ENCODE measurements around the gene MESD. TPM values are rescaled to one million over a fixed set of nuclear protein-coding genes. Genes with fewer than 3 reads are reported as not detected.

MESD gene
- total RNA-seq, 4 donors from 2014 or later = 5.5 to 7.9 (median 6.6) TPM

- Histone ChIP-seq H3K4me1 (peaks cover 0 to 5% of the 10 kb centered on the region in 2 donors), H3K36me3 (peaks cover 0 to 28% of the 10 kb centered on the region in 2 donors), H3K9me3 (no peaks in the 10 kb centered on the region), H3K27me3 (no peaks in the 10 kb centered on the region), H3K4me3 (no peak overlapping the region), H3K27ac (no peak overlapping the region)
- TF ChIP-seq CTCF (IDR thresholded peaks at IDR 0.05 in 4 of 5, conservative IDR thresholded peaks at IDR 0.05 in 1 of 5) (no peak), POLR2A (IDR thresholded peaks at IDR 0.05) (no peak)
- intact Hi-C loops (cut with DNase I; ENCODE audit: low total_unique reads) (loop anchor here (5.0 to 10.0 kb wide), 2 partner anchors 190 to 287 kb away; partner anchors contain the start of gene ABHD17C), in situ Hi-C loops (cut with MboI; ENCODE audit: low sequenced_read_pairs in 4 of 4) (loop anchor here in 1 of 4 donors (25.0 kb wide), 1 partner anchor 280 kb away; no protein-coding TSS in a partner anchor)
- ATAC-seq (no peak), DNase-seq (no peak)
Measured at GRCh38 chr15:80982205-80982604, 7.4 kb downstream of the MESD start.

GRCh38 chr15:80979538-80980200 lies 9.9 kb downstream of the MESD start:
- ATAC-seq (no peak), DNase-seq (no peak)
- Histone ChIP-seq H3K4me1 (peaks cover 0 to 5% of the 10 kb centered on the region in 2 donors), H3K27me3 (no peaks in the 10 kb centered on the region), H3K27ac (no peak overlapping the region), H3K4me3 (no peak overlapping the region), H3K9me3 (no peaks in the 10 kb centered on the region), H3K36me3 (peaks cover 0 to 28% of the 10 kb centered on the region in 2 donors)
- in situ Hi-C loops (cut with MboI; ENCODE audit: low sequenced_read_pairs in 4 of 4) = loop anchor here in 3 of 4 donors (5.0 to 25.0 kb wide), 5 partner anchors 135 to 525 kb away; no protein-coding TSS in a partner anchor
- intact Hi-C loops (cut with DNase I; ENCODE audit: low total_unique reads) = loop anchor here (5.0 to 10.0 kb wide), 3 partner anchors 193 to 288 kb away; partner anchors contain the start of gene ABHD17C
- no peak for TF ChIP-seq POLR2A (IDR thresholded peaks at IDR 0.05)

GRCh38 chr15:80978685-80979329 lies 10.8 kb downstream of the MESD start:
- no peak overlapping the region for H3K4me3 ChIP-seq
- no peak for DNase-seq
- TF ChIP-seq CTCF (IDR thresholded peaks at IDR 0.05 in 4 of 5, conservative IDR thresholded peaks at IDR 0.05 in 1 of 5) (no peak), POLR2A (IDR thresholded peaks at IDR 0.05) (no peak)
- H3K4me1 ChIP-seq = peaks cover 0 to 5% of the 10 kb centered on the region in 2 donors
- no peak for ATAC-seq
- in situ Hi-C loops (cut with MboI; ENCODE audit: low sequenced_read_pairs in 4 of 4) (loop anchor here in 3 of 4 donors (5.0 to 25.0 kb wide), 5 partner anchors 136 to 524 kb away; no protein-coding TSS in a partner anchor), intact Hi-C loops (cut with DNase I; ENCODE audit: low total_unique reads) (loop anchor here (5.0 kb wide), 1 partner anchor 288 kb away; no protein-coding TSS in a partner anchor)
- H3K9me3 ChIP-seq = no peaks in the 10 kb centered on the region
- H3K27me3 ChIP-seq = no peaks in the 10 kb centered on the region
- H3K27ac ChIP-seq = no peak overlapping the region
- H3K36me3 ChIP-seq = peaks cover 0 to 28% of the 10 kb centered on the region in 2 donors

GRCh38 chr15:80977627-80978036 lies 12.0 kb downstream of the MESD start:
- intact Hi-C loops (cut with DNase I; ENCODE audit: low total_unique reads) = loop anchor here (5.0 kb wide), 1 partner anchor 290 kb away; no protein-coding TSS in a partner anchor

More at GRCh38 chr15:80977627-80978036, 12.0 kb downstream of the MESD start:
- Histone ChIP-seq H3K27me3 (no peaks in the 10 kb centered on the region), H3K27ac (no peak overlapping the region), H3K9me3 (no peaks in the 10 kb centered on the region), H3K4me3 (no peak overlapping the region), H3K36me3 (peaks cover 0 to 28% of the 10 kb centered on the region in 2 donors), H3K4me1 (peaks cover 0 to 5% of the 10 kb centered on the region in 2 donors)
- TF ChIP-seq POLR2A (IDR thresholded peaks at IDR 0.05) (no peak), CTCF (IDR thresholded peaks at IDR 0.05 in 4 of 5, conservative IDR thresholded peaks at IDR 0.05 in 1 of 5) (peak in 4 of 5 experiments; percentile 31 to 54 (median 51))
- ATAC-seq (peak; percentile 53 to 65), DNase-seq (peak in 1 of 2 donors; percentile 33)
- in situ Hi-C loops (cut with MboI; ENCODE audit: low sequenced_read_pairs in 4 of 4) = loop anchor here in 3 of 4 donors (5.0 to 25.0 kb wide), 5 partner anchors 137 to 523 kb away; no protein-coding TSS in a partner anchor

All from gastrocnemius medialis (tissue), 4 donors.